ENCODE results near the gene NR1H4.
A peak's percentile ranks its signal among the peaks of the same experiment; 100 is the strongest.
"Not testable (repeated sequence)": the region's sequence is repeated elsewhere in the genome, so short reads cannot be mapped to it uniquely, and the experiment has no call there.

NR1H4 gene

DNA sequence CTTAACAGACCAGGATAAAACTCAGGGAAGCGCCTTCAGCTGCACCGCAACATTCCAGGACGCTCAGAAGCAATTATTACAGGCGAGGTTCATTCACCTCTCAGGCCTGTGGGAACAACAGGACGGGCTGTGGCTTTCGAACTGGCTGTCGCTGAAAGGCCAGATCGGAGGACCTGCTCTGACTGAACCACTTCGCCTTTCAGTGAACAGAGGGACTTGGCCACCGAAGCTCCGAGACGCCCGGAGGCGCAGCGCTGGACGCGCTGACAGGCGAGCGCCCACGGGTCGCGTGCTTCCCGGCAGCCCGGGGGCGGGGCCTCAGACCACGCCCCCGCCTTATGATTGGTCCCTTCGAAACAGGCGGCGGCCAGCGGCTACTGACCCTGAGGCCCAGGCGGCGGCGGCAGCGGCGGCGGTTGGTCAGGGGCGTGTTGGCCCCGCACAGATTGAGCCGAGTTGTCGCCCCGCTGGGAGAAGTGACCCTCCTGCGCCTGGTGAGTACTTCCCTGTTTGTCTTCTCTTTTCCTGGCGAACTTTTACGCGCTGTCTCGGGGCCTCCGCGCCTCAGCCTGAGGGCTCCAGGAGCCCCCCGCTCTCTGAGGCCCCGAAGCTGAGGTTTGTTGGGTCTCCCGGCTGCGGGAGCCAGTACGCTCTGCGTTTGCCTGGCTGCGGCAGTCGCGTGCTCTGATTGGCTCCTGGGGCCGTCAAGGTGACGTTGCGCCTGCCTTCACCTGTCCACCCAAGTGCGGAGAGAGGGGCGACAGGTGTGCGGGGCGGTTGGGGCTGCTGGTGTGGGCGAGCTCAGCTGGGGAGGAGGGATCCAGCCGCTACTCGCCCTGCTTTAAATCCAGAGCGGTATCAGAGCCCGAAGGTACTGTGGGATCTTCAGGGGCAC lies 99.9 kb downstream of the NR1H4 start, which contains the start of gene GAS2L3:
Gene GAS2L3 (plus strand): TSS at position 393 of the 895 bp plus-strand sequence. CDS start 21,221 bp downstream, outside the sequence.
- peak; percentile 85 for DNase-seq

DNA sequence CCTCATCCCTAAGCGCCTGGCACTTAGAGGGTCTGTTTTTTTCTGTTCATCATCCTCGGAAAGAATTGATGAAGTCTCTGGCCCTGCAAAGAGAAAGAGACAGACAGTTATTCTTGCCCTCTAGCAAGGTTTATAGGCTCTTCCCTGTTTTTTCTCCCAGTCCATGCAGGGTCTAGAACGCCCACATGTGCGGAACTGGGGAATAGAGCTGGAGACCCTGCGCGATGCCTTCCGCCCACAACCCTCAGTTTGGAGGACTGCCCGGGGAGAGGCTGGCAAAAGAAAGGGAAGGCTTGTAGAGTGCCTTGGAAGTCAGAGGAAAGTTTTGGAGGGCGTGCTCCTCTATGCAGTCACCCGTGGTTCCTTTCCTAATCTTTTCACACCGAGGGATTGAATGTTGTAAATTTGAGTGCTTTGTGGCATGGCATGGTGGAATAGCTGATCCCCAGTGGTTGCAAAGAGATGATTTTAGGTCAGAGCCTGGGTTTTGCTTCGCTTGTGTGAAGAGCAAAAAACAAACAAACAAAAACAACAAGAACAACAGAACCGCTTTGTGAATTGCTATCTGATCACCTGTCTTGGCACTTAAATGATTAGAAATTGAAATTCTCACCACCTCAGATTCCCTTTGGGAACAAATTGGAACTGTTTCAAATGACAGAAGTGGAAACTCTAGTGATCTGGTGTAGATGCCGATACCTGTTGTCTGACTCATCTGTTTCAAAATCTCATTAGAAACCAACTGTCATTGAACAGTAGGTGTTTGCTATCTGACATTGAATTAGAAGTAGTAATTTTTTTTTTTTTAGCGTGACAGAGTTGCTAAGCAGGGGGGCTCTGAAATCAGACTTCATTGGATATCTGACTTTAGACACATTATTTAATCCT lies 100.8 kb downstream of the NR1H4 start:
- no peak for DNase-seq

DNA sequence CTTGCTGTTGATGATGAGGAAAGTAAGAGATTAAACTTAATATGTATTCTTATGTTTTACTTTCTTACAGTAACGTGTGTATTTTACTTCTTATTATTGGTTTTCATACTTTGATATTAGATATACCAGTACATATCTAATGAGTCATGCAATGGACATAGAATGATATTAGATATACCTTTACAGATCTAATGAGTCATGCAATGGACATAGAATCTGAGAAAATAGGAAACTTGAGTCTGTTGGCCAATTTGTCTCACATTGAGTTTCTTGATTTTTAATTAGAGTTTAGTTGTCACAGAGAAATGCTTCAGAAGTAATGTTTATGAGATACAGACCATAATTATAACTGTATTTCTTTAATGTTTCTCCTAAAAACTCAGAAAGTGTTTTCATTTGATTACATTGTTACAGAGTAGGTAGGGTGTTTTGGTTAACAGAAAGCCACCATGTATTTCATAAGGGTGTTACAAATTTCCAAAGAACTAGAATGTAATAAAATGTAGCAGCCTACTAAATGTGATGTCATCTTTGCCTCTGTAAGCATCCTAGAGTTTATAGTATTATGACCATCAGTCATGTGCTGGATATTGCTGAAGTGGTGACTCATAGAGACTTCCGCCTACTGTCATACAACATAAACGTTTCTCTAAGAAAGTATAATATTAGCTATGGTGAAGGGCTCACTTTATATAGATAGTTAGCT lies 102.8 kb downstream of the NR1H4 start:
- no peak for DNase-seq

DNA sequence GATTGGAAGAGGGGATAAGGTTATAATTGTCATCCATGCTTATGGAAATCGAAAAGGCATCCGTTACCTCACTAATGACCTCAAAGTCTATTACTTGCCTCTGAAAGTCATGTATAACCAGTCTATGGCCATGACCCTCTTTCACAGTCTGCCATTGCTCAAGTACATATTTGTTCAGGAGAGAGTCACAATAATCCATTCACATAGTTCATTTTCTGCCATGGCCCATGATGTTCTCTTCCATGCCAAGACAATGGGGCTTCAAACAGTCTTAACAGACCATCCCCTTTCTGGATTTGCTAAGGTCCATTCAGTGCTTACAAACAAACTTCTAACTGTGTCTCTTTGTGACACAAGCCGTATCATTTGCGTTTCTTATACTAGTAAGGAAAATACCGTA lies 105.3 kb downstream of the NR1H4 start:
- DNase-seq, result no peak

DNA sequence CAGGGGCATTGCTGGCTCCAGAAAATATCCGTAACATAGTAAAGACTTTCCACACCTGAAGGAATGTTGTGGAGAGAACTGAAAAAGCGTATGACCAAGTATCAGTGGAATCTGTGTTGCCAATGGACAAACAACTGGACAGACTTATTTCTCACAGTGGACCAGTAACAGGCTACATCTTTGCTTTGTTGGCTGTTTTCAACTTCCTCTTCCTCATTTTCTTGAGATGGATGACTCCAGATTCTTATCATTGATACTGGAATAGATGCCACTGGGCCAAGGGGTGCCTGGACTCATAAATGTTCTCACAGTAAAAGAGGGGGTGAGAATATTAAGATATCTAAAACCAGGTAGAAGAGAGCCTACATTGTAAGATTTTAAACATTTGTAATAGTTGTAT lies 106.2 kb downstream of the NR1H4 start:
- no peak for DNase-seq

- DNase-seq, result no peak
Measured at GRCh38 chr12:100584256-100584655, 110.6 kb downstream of the NR1H4 start.

- DNase-seq, result no peak
Measured at GRCh38 chr12:100591979-100592378, 118.3 kb downstream of the NR1H4 start.

- DNase-seq, result no peak
Measured at GRCh38 chr12:100593490-100593889, 119.8 kb downstream of the NR1H4 start.

DNA sequence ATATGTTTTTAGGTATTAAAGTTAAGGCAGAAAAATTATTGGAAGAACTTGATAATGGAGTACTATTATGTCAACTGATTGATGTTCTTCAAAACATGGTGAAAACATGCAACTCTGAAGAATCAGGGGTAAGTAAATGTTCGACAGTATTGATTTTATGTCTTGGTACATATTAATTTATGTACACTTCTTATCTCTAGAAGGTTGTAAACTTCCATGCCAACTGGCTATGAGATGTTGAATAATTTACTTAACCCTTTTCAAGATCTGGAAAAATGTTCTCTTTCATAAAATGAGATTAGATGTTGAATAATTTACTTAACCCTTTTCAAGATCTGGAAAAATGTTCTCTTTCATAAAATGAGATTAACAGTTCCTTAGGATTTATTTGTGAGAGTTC lies 128.0 kb downstream of the NR1H4 start:
- no peak for DNase-seq

GRCh38 chr12:100602997-100603396 lies 129.3 kb downstream of the NR1H4 start:
- not testable (repeated sequence) for DNase-seq

DNA sequence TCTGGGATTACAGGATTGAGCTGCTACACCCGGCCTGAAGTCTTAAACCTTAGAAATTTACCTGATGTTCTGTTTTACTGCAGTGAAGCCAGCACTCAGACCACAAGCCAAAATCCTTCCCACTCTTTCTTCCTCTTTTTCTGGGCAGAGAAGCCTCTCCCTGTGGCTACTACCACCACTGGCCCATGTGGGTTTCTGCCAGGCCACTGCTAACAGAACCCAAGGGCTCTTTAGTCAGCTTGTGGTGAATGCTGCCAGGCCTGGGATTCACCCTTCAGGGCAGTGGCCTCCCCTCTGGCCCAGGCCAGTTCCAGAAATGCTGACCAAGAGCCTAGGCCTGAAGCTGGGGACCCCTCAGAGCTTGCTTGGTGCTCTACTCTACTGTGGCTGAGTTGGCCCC lies 135.1 kb downstream of the NR1H4 start:
- DNase-seq, result no peak

- DNase-seq, result no peak
Measured at GRCh38 chr12:100610666-100611430, 137.2 kb downstream of the NR1H4 start.

GRCh38 chr12:100612606-100613005 lies 138.9 kb downstream of the NR1H4 start:
- no peak for DNase-seq
